LNCaP clone FGC (cell line): ENCODE results near the gene CMSS1.
A peak's percentile ranks its signal among the peaks of the same experiment; 100 is the strongest.

Source experiments
- DNase-seq: peaks from one replicate; pipeline ENCODE4 v3.0.0-alpha.2; 2011; ENCODE audit warnings: low read depth
- H3K4me3 ChIP-seq: 2 replicates; pipeline ENCODE4 v1.5.1; 2011; ENCODE audit warnings: mild to moderate bottlenecking, low read depth, low read length, control low read depth
- TF ChIP-seq, protein P1 (sequence below): IDR thresholded peaks from 2 replicates; pipeline ENCODE4 v1.5.1; 2012; ENCODE audit warnings: mild to moderate bottlenecking; ENCODE audit not compliant: control insufficient read depth, insufficient read depth; ENCODE audit errors: extremely low read depth

Gene CMSS1

DNA sequence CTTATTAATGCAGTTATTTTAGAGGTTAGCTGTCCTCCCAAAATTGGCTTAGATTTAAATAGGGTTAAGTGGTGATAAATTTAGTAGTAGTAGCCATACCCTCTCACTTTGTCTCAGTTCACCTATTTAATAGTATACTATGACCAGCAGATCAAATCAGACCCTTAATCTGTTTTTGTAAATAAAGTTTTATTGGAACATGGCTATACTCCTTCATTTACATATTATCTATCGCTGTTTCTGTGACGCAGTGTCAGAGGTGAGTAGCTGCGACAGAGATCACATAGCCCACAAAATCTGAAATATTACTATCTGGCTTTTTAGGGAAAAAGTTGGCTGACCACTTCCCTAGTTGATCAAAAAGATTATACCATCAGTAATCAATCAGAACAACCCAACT lies 183.4 kb downstream of the CMSS1 start:
- no peak overlapping the region for H3K4me3 ChIP-seq
- TF ChIP-seq, protein P1, sequence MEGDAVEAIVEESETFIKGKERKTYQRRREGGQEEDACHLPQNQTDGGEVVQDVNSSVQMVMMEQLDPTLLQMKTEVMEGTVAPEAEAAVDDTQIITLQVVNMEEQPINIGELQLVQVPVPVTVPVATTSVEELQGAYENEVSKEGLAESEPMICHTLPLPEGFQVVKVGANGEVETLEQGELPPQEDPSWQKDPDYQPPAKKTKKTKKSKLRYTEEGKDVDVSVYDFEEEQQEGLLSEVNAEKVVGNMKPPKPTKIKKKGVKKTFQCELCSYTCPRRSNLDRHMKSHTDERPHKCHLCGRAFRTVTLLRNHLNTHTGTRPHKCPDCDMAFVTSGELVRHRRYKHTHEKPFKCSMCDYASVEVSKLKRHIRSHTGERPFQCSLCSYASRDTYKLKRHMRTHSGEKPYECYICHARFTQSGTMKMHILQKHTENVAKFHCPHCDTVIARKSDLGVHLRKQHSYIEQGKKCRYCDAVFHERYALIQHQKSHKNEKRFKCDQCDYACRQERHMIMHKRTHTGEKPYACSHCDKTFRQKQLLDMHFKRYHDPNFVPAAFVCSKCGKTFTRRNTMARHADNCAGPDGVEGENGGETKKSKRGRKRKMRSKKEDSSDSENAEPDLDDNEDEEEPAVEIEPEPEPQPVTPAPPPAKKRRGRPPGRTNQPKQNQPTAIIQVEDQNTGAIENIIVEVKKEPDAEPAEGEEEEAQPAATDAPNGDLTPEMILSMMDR = no peak
- DNase-seq = no peak

DNA sequence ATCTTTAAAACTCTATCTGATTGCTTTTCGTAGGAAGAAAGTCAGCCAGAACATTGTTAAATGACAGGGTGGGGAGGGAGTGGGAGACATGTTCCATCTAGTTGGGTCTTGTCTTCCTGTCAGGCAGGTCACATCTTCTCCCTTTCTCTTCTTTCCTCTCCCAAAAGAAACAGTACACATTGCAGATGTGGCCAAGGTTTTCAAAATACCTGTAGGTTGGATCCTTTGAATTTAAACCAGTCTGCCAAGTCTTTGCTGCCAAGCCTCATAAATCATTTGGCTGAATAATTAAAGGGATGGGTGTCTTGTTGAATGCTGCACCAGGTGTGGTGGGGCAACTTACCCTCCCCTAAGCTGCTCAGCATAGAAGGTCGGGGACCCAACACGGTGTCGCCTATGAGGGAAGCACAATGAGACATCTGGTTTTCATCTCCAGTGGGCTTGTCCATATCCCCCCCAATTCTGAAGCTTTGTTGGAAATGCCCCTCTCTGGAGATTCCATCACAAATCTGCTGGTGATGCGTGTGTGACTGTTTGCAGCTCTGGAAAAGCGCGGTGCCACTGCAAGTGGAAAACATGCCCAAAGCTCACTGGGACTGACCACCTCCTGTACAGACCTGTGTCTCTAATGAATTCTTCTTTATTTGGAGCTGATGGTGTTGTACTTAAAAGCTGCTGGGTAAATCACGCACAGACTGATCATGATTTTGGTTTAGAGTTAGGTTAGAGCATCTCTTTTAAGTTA lies 184.0 kb downstream of the CMSS1 start:
- H3K4me3 ChIP-seq = no peak overlapping the region
- DNase-seq = peak; percentile 57
- TF ChIP-seq, protein P1 = no peak

DNA sequence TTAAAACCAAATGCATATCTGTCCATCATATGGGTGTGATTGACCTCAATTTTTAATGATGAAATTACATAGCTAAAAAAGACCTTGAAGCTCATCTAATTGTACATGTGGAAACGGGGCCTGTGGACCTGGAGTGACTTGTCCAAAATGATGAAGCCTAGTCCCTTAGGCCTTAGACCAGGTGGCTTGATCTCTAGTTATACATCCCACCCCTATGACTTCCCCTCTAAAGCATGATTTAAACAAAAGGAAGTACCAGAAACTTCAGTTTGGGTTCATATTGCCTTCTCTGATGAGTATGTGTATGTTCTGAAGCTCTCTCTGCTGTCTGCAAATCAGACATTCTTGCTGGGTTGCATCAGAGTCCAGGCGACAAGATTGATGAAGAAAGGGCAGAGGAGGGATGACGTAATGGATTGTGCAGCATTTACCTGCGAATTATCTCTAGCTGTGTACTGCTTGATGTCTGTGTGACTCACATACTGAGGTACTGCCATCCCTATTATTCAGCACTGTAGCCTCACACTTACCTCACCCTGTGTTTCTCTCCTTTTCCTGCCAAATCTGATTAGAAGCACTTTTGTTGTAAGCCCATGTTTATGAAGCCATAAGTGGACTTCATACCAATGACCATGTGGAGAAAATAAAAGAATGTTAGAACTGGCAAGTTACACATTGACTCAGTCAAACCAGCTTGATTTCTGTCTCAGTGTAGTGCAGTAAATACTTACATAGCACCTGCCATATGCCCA lies 185.1 kb downstream of the CMSS1 start:
- DNase-seq = peak; percentile 46
- no peak overlapping the region for H3K4me3 ChIP-seq
- TF ChIP-seq, protein P1 = no peak

DNA sequence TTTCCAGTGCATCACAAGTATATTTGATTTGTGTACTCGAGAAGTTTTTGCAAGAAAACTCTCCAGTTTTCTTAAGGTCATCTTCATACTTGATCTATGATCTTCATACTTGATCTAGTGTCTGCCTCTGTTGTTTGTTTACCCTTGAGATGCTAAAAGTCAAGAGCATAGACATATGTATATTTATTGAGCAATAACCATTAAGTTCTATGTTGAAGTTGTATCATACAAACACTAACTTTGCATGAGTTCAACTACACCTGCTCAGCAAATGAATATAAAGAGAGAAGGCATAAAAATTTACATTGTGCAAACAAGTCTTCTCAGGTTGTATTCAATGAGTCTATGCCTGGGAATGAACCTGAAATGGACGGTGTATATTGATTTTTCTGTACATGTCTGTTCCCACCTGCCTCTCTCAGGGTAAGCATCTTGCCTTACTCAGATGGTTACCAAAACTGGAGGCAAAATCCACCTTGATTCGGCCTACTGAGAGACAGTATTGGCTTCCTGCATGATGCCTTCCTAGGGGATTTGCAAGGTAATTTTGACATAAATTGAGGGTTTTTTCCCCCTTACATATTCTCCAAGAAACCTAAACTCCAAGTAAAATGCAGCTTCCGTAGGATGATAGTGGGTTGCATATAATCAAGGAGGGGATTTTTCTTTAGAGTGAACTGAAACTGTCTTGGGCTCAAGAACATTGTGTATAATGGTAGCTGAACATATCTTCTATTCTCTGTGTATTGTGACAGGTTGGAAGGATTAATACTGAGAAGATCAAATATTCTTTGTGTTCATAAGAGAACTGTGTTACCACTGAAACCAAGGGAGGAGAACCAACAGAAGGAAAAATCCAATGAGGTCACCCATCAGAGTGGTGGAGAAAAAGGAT lies 186.2 kb downstream of the CMSS1 start:
- no peak for DNase-seq
- TF ChIP-seq, protein P1 = no peak
- H3K4me3 ChIP-seq = no peak overlapping the region

DNA sequence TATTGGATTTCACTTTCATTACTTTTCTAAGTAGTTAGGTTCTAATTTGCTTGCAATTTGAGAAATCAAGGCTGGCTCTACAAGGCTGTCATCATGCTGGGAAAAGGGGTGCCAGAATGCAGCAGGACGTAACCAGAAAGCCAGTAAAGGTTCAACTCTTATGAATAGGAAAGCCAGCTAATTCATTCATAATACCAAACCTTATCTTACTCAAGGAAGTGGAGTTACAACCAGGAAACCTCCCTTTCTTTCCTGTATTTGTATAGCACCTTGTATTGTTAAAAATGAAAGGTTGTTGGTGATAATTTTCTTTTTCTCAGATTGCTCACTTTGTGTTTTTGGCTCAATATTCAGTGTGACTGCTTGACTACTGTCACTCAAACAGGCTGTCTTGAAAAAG lies 187.3 kb downstream of the CMSS1 start:
- no peak overlapping the region for H3K4me3 ChIP-seq
- TF ChIP-seq, protein P1 = no peak
- DNase-seq = no peak

DNA sequence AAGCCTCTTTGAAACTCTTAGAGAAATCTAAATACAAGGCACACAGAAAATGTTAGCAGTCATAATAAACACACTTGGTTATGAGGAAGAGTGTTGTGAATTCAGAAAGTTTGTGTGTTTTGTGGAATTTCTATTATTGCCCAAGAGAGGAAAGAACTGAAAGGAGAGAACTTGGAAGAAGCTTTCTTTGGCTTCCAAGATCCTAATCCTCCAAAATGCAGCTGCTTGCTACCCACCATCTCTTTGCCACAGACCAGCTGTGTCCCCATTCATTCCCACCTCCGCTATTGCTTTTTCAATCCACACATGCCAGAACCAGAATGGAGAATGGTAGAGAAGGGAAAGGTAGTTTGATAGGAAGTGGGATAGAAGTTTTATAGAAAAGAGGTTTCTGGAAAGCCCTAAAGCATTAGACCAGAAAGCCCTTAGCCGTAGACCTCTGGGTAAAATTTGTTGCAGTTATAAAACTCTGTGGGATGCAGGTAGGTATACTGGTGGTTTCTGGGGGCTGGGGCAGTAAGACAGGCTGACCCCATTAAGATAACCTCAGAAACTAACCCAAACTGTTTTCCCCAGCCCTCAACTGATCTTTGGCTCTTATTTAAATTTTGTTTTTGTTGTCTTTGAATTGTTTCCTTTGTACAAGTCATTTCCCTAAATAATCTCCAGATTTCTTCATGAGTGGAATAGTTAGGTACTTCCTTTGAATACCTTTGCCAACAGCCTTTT lies 188.2 kb downstream of the CMSS1 start:
- no peak for DNase-seq
- H3K4me3 ChIP-seq = no peak overlapping the region
- TF ChIP-seq, protein P1 = no peak
